Right lobe of liver (tissue), 4 donors: ENCODE measurements around the gene MED27.

ENCODE experiments used
- POLR2A ChIP-seq: fragments of 450-650 bp; IDR thresholded peaks from one replicate; pipeline ENCODE4 v1.6.1; 2017; ENCODE audit warnings: antibody characterized with exemption, mild to moderate bottlenecking
- TF ChIP-seq, protein P1 (sequence below), 4 donors: fragments of 200-600 bp in 3 of 4; fragments of 450-650 bp in 1 of 4; IDR thresholded peaks; one replicate each; pipeline versions ENCODE4 v1.5.1 to v1.8.0; 2016 to 2022; ENCODE audit warnings: antibody characterized with exemption in 4 of 4, mild to moderate bottlenecking in 2 of 4
- donor health status: DM: no; HTN: no; CAD: no.
- donor health status: DM: no; HTN: no; CAD: no.
- donor health status: DM: no; HTN: yes; CAD: no.

DNA sequence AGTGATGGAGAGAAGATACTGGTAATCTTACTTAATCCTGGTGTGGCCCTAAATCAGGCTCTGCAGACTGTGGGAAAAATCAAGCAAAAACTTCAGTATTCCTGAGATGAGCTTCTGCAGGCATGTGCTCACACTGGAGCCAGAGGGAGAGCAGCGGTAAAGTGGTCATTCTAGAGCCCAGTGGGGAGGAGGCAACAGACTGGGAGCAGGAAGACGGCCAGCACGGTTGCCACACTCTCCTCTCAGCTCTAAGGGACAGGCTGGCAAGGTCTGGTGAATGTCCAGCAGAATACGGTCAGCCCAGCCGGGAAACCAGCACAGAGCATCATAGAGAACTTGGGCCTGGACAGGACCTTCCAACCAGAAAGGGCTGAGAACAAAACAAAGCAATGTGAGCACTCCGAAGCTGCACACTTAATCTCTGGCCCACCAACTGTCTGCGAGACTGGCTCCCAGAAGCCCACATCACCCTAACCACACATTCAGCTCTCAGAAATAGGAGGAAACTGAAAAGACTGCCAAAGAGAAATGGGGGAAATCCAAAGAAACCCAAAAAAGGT, 30.3 kb downstream of the MED27 start:
- TF ChIP-seq, protein P1, sequence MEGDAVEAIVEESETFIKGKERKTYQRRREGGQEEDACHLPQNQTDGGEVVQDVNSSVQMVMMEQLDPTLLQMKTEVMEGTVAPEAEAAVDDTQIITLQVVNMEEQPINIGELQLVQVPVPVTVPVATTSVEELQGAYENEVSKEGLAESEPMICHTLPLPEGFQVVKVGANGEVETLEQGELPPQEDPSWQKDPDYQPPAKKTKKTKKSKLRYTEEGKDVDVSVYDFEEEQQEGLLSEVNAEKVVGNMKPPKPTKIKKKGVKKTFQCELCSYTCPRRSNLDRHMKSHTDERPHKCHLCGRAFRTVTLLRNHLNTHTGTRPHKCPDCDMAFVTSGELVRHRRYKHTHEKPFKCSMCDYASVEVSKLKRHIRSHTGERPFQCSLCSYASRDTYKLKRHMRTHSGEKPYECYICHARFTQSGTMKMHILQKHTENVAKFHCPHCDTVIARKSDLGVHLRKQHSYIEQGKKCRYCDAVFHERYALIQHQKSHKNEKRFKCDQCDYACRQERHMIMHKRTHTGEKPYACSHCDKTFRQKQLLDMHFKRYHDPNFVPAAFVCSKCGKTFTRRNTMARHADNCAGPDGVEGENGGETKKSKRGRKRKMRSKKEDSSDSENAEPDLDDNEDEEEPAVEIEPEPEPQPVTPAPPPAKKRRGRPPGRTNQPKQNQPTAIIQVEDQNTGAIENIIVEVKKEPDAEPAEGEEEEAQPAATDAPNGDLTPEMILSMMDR (IDR thresholded peaks at IDR 0.05): no peak
- TF ChIP-seq POLR2A: no peak
